Measurements from ENCODE around the gene CYP26B1.

- TF ChIP-seq, protein P1, sequence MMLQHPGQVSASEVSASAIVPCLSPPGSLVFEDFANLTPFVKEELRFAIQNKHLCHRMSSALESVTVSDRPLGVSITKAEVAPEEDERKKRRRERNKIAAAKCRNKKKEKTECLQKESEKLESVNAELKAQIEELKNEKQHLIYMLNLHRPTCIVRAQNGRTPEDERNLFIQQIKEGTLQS (CRISPR knock-in tag; conservative IDR thresholded peaks at IDR 0.05), result no peak
- TF ChIP-seq FOXJ3 (CRISPR knock-in tag; IDR thresholded peaks at IDR 0.05; ENCODE audit: borderline replicate concordance), result no peak
- no peak for TF ChIP-seq CTCF (IDR thresholded peaks at IDR 0.05)
- TF ChIP-seq ARID4B (CRISPR knock-in tag; IDR thresholded peaks at IDR 0.05; ENCODE audit: borderline replicate concordance), result no peak
- TF ChIP-seq NR1H2 (CRISPR knock-in tag; IDR thresholded peaks at IDR 0.05), result no peak
- TF ChIP-seq ATF1 (CRISPR knock-in tag; IDR thresholded peaks at IDR 0.05), result no peak
- TF ChIP-seq, protein P2, sequence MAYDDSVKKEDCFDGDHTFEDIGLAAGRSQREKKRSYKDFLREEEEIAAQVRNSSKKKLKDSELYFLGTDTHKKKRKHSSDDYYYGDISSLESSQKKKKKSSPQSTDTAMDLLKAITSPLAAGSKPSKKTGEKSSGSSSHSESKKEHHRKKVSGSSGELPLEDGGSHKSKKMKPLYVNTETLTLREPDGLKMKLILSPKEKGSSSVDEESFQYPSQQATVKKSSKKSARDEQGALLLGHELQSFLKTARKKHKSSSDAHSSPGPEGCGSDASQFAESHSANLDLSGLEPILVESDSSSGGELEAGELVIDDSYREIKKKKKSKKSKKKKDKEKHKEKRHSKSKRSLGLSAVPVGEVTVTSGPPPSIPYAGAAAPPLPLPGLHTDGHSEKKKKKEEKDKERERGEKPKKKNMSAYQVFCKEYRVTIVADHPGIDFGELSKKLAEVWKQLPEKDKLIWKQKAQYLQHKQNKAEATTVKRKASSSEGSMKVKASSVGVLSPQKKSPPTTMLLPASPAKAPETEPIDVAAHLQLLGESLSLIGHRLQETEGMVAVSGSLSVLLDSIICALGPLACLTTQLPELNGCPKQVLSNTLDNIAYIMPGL (CRISPR knock-in tag; IDR thresholded peaks at IDR 0.05), result no peak
Measured at GRCh38 chr2:72090271-72090720, 57.4 kb downstream of the CYP26B1 start.

Measured in WTC11 (cell line).